Activated naive CD4-positive, alpha-beta T cell treated with anti-CD3 and anti-CD28 coated beads, Interleukin-2, amount 50 U/mL, for 24 hours (primary cell): ENCODE data around the gene MORC1.

Experiments
- H3K27ac Mint-ChIP-seq: one replicate; pipeline ENCODE4 v1.8.0; 2021; ENCODE audit warnings: mild to moderate bottlenecking, mixed read lengths
- H3K27me3 Mint-ChIP-seq: one replicate; pipeline ENCODE4 v1.8.0; 2021; ENCODE audit warnings: mixed read lengths
- H3K36me3 Mint-ChIP-seq: one replicate; pipeline ENCODE4 v1.8.0; 2021; ENCODE audit warnings: mixed read lengths
- H3K4me1 Mint-ChIP-seq: one replicate; pipeline ENCODE4 v1.8.0; 2021; ENCODE audit warnings: mixed read lengths
- H3K4me3 Mint-ChIP-seq: one replicate; pipeline ENCODE4 v1.8.0; 2021; ENCODE audit warnings: mild to moderate bottlenecking, mixed read lengths
- H3K9me3 Mint-ChIP-seq: one replicate; pipeline ENCODE4 v1.8.0; 2021; ENCODE audit warnings: mixed read lengths

MORC1 gene

GRCh38 chr3:109072194-109072593, 45.7 kb downstream of the MORC1 start:
- H3K4me3 Mint-ChIP-seq = peak overlapping the region; percentile 9
- H3K4me1 Mint-ChIP-seq = peaks cover 8% of the 10 kb centered on the region
- peak overlapping the region; percentile 6 for H3K27ac Mint-ChIP-seq
- no peaks in the 10 kb centered on the region for H3K36me3 Mint-ChIP-seq
- no peaks in the 10 kb centered on the region for H3K9me3 Mint-ChIP-seq
- peaks cover 21% of the 10 kb centered on the region for H3K27me3 Mint-ChIP-seq

DNA sequence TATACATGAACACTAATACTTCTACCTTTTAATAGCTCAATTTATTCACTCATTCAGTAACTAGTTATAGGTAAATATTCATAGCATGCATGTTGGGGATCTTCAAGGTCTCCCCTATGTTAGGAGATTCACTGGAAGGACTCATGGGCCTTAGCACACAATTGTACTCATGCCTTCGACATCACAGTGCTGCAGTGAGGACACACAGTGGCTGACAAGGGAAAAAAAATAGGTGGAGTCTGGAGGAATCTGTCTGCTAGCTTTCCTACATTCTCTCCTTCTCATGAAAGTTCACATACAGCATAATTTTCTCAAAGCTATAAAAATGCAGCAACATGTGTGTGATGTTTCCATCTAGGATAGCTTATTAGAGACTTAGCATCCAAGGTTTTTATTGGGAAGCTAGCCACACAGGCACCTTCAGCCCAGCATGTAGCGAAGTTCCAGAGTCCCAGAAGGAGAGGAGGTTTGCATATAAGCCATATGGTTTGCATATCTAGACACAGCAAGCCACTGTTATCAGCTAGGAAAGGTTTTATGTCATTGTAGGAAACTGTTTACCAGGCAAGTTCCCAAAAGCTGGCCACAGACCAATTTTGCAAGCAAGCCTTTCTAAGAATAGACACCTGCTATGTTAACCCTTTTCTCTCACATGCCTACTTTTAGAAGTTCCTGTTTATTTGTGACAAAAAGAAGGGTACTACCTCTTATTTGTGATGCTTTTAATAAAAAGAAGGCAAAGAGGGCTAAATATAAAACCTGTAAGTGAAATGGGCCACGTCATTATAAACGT, 46.4 kb downstream of the MORC1 start:
- no peaks in the 10 kb centered on the region for H3K36me3 Mint-ChIP-seq
- H3K27ac Mint-ChIP-seq = no peak overlapping the region
- peaks cover 20% of the 10 kb centered on the region for H3K27me3 Mint-ChIP-seq
- H3K4me3 Mint-ChIP-seq = no peak overlapping the region
- peaks cover 8% of the 10 kb centered on the region for H3K4me1 Mint-ChIP-seq
- no peaks in the 10 kb centered on the region for H3K9me3 Mint-ChIP-seq

DNA sequence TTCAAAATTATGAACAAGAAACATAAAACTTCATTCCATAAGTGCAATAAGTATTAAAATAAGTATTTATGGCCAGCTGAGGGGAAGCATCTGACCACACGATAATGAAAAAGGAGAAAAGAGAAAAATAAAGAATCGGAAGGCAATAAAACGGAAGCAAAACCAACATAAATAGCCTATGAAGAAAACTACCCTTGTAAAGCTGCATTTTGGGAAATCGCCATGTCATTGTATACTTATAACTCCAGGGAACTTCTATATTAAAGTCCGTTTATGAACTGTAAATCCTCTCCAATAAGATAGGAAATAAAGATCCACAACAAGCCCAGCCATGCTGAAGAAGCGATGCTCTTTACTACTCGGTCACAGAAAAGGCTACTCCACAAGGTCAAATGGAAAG, 47.7 kb downstream of the MORC1 start:
- Mint-ChIP-seq H3K36me3 (no peaks in the 10 kb centered on the region), H3K4me1 (peaks cover 8% of the 10 kb centered on the region), H3K27me3 (peaks cover 13% of the 10 kb centered on the region), H3K27ac (no peak overlapping the region), H3K4me3 (no peak overlapping the region), H3K9me3 (no peaks in the 10 kb centered on the region)

DNA sequence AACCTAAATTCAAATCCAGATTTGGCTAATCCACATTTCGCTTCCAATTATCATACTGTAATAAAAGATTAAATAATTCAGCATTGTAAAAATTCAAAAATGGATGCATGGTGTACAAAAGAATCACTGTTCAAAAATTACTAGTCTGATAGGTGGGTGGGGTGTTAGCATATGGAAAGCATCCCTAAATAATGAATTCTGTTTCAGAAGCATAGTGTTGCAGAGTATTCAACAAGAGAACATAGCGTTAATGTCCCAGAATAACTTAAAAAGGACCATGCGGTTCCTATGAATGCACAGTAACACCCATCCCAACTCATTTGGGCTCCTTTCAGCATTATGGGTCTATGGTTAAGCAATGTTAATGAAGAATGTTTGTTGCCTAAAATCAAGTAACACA, 51.1 kb downstream of the MORC1 start:
- Mint-ChIP-seq H3K27me3 (peaks cover 9% of the 10 kb centered on the region), H3K9me3 (no peaks in the 10 kb centered on the region), H3K27ac (no peak overlapping the region), H3K4me1 (no peaks in the 10 kb centered on the region), H3K36me3 (no peaks in the 10 kb centered on the region), H3K4me3 (no peak overlapping the region)

- Mint-ChIP-seq H3K9me3 (no peaks in the 10 kb centered on the region), H3K27ac (no peak overlapping the region), H3K4me1 (no peaks in the 10 kb centered on the region), H3K36me3 (no peaks in the 10 kb centered on the region), H3K4me3 (no peak overlapping the region), H3K27me3 (peaks cover 13% of the 10 kb centered on the region)
Measured at GRCh38 chr3:109059264-109059663, 58.7 kb downstream of the MORC1 start.

DNA sequence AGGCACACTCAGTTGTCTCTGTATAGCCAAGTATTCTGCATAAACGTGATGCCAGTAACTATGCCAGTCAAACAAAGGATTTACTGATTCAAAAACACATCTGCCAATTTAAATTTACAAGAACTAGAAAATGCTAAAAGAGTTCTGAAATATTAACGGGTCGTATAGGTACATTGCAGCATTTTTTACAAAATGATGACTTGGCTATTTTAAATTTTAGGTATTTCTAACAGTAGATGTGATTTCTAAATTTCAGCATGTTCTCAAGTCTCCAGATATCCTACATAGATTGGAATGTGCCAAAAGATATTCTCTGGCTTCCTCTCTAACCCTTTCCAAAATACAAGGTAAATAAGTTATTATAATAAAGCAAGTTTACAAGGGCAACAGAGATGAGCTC, 60.3 kb downstream of the MORC1 start:
- Mint-ChIP-seq H3K27ac (no peak overlapping the region), H3K36me3 (no peaks in the 10 kb centered on the region), H3K4me3 (no peak overlapping the region), H3K27me3 (peaks cover 11% of the 10 kb centered on the region), H3K4me1 (no peaks in the 10 kb centered on the region), H3K9me3 (no peaks in the 10 kb centered on the region)

DNA sequence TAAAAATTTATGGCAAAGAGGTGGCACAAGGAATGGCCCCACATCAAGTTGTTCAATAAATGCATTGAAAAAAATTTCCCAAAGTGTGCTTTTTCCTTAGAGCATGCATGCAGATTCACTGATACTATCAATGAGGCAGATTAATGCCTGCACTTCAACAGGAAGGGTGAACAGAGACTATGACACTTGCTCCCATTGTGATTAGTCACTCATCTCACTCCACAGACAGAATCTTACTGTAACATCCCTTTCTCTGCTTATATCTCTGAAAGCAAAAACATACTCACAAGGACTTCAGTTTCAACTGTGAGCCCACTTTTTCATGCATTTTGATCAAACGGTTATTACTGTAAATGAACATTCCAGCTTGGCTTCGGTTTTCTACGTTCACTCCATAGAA, 60.9 kb downstream of the MORC1 start:
- peaks cover 11% of the 10 kb centered on the region for H3K27me3 Mint-ChIP-seq
- no peak overlapping the region for H3K27ac Mint-ChIP-seq
- no peaks in the 10 kb centered on the region for H3K4me1 Mint-ChIP-seq
- no peak overlapping the region for H3K4me3 Mint-ChIP-seq
- no peaks in the 10 kb centered on the region for H3K9me3 Mint-ChIP-seq
- H3K36me3 Mint-ChIP-seq = no peaks in the 10 kb centered on the region

GRCh38 chr3:109050591-109051167, 67.3 kb downstream of the MORC1 start:
- peaks cover 3% of the 10 kb centered on the region for H3K27me3 Mint-ChIP-seq
- no peak overlapping the region for H3K4me3 Mint-ChIP-seq
- no peaks in the 10 kb centered on the region for H3K4me1 Mint-ChIP-seq
- no peak overlapping the region for H3K27ac Mint-ChIP-seq
- H3K36me3 Mint-ChIP-seq = no peaks in the 10 kb centered on the region
- H3K9me3 Mint-ChIP-seq = no peaks in the 10 kb centered on the region

- no peaks in the 10 kb centered on the region for H3K4me1 Mint-ChIP-seq
Measured at GRCh38 chr3:109047366-109047765, 70.6 kb downstream of the MORC1 start.

DNA sequence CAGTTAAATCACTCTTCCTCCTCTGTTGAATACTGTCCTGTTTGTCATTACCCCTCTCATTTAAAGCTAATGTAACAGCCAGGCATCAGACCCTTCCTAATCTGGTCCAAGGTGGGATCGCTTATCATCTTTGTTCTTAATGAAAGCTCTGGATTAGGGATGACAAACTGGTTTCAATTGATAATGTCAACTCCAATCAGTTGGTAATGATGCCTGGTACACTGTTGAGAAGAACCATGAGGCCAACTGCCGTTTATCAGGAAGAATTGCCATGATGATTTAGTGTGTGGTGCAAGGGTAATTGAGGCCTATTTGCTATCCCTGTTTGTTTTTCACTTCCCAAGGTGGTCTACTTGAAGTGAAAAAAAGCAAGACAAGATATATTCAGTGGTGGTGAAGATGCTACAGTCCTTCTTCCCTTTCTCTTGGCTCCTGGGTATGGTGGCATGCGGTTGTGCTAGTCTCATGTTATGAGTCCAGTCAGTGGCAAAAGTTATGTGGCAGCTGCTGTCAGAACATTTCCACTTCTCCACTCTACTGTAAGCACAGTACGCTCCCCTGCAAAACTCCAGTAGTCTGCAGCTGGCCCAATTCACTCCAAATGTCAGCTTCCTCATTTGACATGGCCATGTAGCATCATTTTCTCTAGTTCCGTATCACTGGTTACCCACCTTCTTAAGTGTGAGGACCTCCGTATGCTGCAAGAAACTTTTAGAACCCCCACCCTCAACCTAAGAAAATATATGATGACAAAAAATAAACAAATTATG, 72.5 kb downstream of the MORC1 start:
- no peaks in the 10 kb centered on the region for H3K36me3 Mint-ChIP-seq
- no peaks in the 10 kb centered on the region for H3K9me3 Mint-ChIP-seq
- H3K4me1 Mint-ChIP-seq = no peaks in the 10 kb centered on the region
- no peak overlapping the region for H3K4me3 Mint-ChIP-seq
- no peaks in the 10 kb centered on the region for H3K27me3 Mint-ChIP-seq
- no peak overlapping the region for H3K27ac Mint-ChIP-seq

More at GRCh38 chr3:109047366-109047765, 70.6 kb downstream of the MORC1 start:
- H3K27ac Mint-ChIP-seq = no peak overlapping the region
- no peaks in the 10 kb centered on the region for H3K9me3 Mint-ChIP-seq
- H3K36me3 Mint-ChIP-seq = no peaks in the 10 kb centered on the region
- no peak overlapping the region for H3K4me3 Mint-ChIP-seq
- H3K27me3 Mint-ChIP-seq = peaks cover 3% of the 10 kb centered on the region

DNA sequence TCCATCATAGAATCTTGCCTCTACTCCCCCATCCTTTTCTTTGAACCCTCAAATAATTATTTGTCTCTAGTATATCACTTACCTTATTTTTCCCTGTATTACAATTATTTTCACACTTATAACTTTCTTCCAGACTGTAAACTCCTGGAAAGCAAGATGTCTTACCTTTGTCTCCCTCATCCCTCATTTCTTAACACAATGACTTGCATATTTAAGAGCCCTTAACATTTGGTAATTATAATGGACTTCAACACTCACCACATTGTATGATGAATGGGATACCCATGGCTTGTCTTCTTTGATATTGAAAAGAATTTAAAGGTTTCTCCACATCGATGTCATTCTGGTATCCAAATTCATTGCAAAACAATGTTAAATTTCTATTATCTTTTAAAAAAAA, 82.9 kb downstream of the MORC1 start:
- H3K27me3 Mint-ChIP-seq = peaks cover 17% of the 10 kb centered on the region
- H3K36me3 Mint-ChIP-seq = peaks cover 3% of the 10 kb centered on the region
- no peak overlapping the region for H3K4me3 Mint-ChIP-seq
- no peaks in the 10 kb centered on the region for H3K4me1 Mint-ChIP-seq
- no peaks in the 10 kb centered on the region for H3K9me3 Mint-ChIP-seq
- no peak overlapping the region for H3K27ac Mint-ChIP-seq

DNA sequence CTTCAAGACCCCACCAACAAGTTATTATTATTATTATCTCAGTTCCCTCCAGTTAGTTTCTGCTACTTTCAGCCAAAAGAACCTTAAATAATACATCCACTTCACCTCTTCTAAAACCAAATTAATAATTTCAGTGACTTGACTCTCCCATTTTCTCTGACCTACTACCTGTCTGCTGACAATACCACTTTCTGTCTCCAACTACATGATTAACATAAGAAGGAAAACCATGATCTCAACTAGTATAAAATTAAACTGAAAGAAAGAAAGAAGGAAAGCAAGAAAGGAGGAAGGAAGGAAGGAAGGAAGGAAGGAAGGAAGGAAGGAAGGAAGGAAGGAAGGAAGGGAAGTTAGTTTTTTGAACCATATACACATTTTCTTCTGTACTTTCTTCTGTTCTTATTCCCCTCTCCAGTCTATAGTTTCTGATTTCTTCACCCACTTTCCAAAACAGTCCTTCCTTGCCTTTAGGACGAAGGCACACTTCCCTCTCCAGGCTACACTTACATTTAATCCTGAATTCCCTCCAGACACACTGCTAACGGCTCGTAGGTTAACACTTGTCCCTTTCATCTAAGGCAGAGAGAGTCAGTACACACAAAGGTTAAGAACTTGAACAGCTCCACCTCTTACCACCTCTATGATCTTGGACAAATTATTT, 84.8 kb downstream of the MORC1 start:
- H3K36me3 Mint-ChIP-seq = no peaks in the 10 kb centered on the region
- H3K9me3 Mint-ChIP-seq = no peaks in the 10 kb centered on the region
- H3K4me1 Mint-ChIP-seq = no peaks in the 10 kb centered on the region
- H3K27me3 Mint-ChIP-seq = peaks cover 9% of the 10 kb centered on the region
- no peak overlapping the region for H3K27ac Mint-ChIP-seq
- H3K4me3 Mint-ChIP-seq = no peak overlapping the region

GRCh38 chr3:109028753-109029152, 89.2 kb downstream of the MORC1 start:
- no peaks in the 10 kb centered on the region for H3K9me3 Mint-ChIP-seq
- H3K4me3 Mint-ChIP-seq = no peak overlapping the region
- H3K36me3 Mint-ChIP-seq = no peaks in the 10 kb centered on the region
- no peak overlapping the region for H3K27ac Mint-ChIP-seq
- H3K4me1 Mint-ChIP-seq = no peaks in the 10 kb centered on the region
- H3K27me3 Mint-ChIP-seq = peaks cover 3% of the 10 kb centered on the region

DNA sequence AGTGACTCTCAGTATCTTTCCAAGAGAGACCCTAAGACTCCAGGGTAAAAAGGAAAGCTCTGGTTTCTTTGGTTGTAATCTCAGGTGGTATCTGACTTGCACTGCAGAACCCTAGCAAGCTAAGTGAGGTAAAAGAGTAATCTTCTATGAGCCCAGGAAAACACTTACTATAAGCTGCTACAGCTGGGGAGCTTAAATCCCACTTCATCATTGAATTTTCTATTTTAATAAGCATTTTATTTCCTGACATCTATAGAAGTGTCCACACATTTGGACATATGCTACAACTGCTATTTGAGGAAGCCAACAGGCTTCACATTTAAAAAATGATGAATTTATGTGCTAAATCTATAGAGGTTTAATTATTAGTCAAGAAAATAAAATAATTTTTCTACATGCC, 91.1 kb downstream of the MORC1 start:
- no peak overlapping the region for H3K27ac Mint-ChIP-seq
- no peaks in the 10 kb centered on the region for H3K4me1 Mint-ChIP-seq
- no peak overlapping the region for H3K4me3 Mint-ChIP-seq
- H3K36me3 Mint-ChIP-seq = no peaks in the 10 kb centered on the region
- H3K9me3 Mint-ChIP-seq = no peaks in the 10 kb centered on the region
- H3K27me3 Mint-ChIP-seq = no peaks in the 10 kb centered on the region

DNA sequence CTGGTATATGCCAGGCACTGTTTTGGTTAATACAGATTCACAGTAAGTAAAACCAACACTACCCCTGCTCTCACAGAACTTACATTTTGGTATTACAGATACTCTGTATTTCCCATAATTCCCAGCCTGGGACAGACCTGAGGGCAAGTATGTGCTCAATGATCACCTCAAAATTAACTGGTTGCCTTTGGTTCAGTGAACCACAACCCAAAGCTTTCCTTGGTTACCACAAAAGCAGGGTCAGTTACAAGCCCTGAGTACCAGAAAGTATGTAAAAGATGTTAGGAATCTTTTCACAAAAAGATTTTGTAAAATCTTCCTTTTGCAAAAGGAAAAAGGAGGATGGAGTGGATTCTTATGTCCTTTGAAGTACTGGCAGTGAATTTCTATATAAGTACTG, 92.0 kb downstream of the MORC1 start:
- Mint-ChIP-seq H3K36me3 (no peaks in the 10 kb centered on the region), H3K27me3 (no peaks in the 10 kb centered on the region), H3K9me3 (no peaks in the 10 kb centered on the region), H3K4me1 (no peaks in the 10 kb centered on the region), H3K4me3 (no peak overlapping the region), H3K27ac (no peak overlapping the region)
